Cardiac muscle cell (in vitro differentiated cells and primary cell): ENCODE measurements around the gene SLC25A25. TPM values are rescaled to one million over a fixed set of nuclear protein-coding genes. Genes with fewer than 3 reads are reported as not detected.

Experiments
- DNase-seq, 2 donors: peaks; one replicate each; pipeline versions ENCODE4 v3.0.0 to v3.0.0-alpha.2; 2010 to 2017; ENCODE audit warnings: low read depth in 1 of 2, low spot score in 1 of 2
- H3K27ac ChIP-seq: fragments of 200-600 bp; sonication (generic); 2 replicates; pipeline ENCODE4 v1.5.1; 2016
- H3K27me3 ChIP-seq: fragments of 200-600 bp; sonication (generic); 2 replicates; pipeline ENCODE4 v1.6.0; 2016; ENCODE audit warnings: control low read depth
- H3K36me3 ChIP-seq: fragments of 200-600 bp; sonication (generic); 2 replicates; pipeline ENCODE4 v1.5.1; 2016; ENCODE audit warnings: control low read depth
- H3K4me1 ChIP-seq: fragments of 200-600 bp; sonication (generic); 2 replicates; pipeline ENCODE4 v1.8.1; 2017; ENCODE audit warnings: low read depth, mild to moderate bottlenecking, mixed run types
- H3K4me3 ChIP-seq: fragments of 200-600 bp; sonication (generic); 2 replicates; pipeline ENCODE4 v1.5.1; 2016; ENCODE audit warnings: mild to moderate bottlenecking
- H3K9me3 ChIP-seq: fragments of 200-600 bp; sonication (generic); 2 replicates; pipeline ENCODE4 v1.5.1; 2017; ENCODE audit warnings: low read depth, mild to moderate bottlenecking, control low read depth
- CTCF ChIP-seq: IDR thresholded peaks from 2 replicates; pipeline ENCODE4 v1.5.1; 2012; ENCODE audit warnings: low read depth, mild to moderate bottlenecking, low read length
- polyA plus RNA-seq: library from polyadenylated mRNA; unstranded; fragments of >200 nt; fragmentation: Nextera tagmentation; extraction: Ambion mirVana; gene quantifications from 2 replicates; pipeline ENCODE4 v1.2.1, GENCODE V29; 2016
- total RNA-seq: library from RNA; depleted of rRNA; stranded (reverse); fragments of >200 nt; gene quantifications from 2 replicates; pipeline ENCODE4 v1.2.3, GENCODE V29; 2016

Gene SLC25A25
- total and polyA plus RNA-seq, 2 experiments from 2014 or later, result 9.1 to 15.8 TPM

- no peaks in the 10 kb centered on the region for H3K27me3 ChIP-seq
- H3K27ac ChIP-seq, result no peak overlapping the region
- no peaks in the 10 kb centered on the region for H3K9me3 ChIP-seq
- no peak for TF ChIP-seq CTCF
- peaks cover 15% of the 10 kb centered on the region for H3K4me1 ChIP-seq
- H3K4me3 ChIP-seq, result no peak overlapping the region
- DNase-seq, result no peak
- H3K36me3 ChIP-seq, result peaks cover 43% of the 10 kb centered on the region
Measured at GRCh38 chr9:128105538-128106175, 37.6 kb downstream of the SLC25A25 start.

DNA sequence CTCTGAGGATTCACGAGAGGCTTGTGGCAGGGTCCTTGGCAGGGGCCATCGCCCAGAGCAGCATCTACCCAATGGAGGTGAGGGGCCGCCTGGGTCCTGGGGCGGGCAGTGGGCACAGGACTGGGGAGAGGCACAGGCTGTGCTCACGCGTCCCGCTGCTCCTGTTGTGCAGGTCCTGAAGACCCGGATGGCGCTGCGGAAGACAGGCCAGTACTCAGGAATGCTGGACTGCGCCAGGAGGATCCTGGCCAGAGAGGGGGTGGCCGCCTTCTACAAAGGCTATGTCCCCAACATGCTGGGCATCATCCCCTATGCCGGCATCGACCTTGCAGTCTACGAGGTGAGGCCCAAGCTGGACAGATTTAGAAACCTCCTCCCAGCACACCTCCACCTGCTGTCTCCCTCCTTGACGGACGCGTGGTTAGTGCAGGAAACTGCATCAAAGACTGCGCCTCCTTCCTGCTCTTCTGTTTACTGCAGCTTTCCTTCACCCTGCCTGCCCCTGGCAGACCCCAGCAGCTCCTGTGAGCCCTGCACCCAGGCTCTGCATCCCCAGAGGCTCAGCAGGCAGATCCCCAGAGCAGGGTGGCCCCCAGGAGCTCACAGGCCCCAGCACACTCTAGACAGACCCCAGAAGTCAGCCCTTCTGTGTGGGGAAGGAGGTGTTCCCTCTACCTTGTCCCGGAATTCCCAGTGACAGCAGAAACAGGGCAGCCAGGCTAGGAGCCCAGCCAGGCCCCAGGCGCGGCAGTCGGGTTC lies 38.3 kb downstream of the SLC25A25 start:
- Histone ChIP-seq H3K36me3 (peaks cover 39% of the 10 kb centered on the region), H3K4me1 (peaks cover 19% of the 10 kb centered on the region), H3K27me3 (no peaks in the 10 kb centered on the region), H3K9me3 (no peaks in the 10 kb centered on the region), H3K4me3 (no peak overlapping the region), H3K27ac (no peak overlapping the region)
- no peak for TF ChIP-seq CTCF
- no peak for DNase-seq

DNA sequence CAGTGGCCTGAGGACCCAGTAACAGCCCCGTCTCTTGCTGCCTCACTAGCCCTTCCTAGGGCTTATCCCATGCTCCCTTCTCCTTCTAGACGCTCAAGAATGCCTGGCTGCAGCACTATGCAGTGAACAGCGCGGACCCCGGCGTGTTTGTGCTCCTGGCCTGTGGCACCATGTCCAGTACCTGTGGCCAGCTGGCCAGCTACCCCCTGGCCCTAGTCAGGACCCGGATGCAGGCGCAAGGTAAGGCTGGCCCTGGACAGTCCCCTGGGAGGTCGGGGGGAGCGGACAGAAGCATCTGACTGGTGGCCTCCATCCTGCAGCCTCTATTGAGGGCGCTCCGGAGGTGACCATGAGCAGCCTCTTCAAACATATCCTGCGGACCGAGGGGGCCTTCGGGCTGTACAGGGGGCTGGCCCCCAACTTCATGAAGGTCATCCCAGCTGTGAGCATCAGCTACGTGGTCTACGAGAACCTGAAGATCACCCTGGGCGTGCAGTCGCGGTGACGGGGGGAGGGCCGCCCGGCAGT lies 39.0 kb downstream of the SLC25A25 start:
- no peak for TF ChIP-seq CTCF
- Histone ChIP-seq H3K4me1 (peaks cover 19% of the 10 kb centered on the region), H3K9me3 (no peaks in the 10 kb centered on the region), H3K36me3 (peaks cover 38% of the 10 kb centered on the region), H3K27me3 (no peaks in the 10 kb centered on the region), H3K27ac (no peak overlapping the region), H3K4me3 (no peak overlapping the region)
- no peak for DNase-seq

DNA sequence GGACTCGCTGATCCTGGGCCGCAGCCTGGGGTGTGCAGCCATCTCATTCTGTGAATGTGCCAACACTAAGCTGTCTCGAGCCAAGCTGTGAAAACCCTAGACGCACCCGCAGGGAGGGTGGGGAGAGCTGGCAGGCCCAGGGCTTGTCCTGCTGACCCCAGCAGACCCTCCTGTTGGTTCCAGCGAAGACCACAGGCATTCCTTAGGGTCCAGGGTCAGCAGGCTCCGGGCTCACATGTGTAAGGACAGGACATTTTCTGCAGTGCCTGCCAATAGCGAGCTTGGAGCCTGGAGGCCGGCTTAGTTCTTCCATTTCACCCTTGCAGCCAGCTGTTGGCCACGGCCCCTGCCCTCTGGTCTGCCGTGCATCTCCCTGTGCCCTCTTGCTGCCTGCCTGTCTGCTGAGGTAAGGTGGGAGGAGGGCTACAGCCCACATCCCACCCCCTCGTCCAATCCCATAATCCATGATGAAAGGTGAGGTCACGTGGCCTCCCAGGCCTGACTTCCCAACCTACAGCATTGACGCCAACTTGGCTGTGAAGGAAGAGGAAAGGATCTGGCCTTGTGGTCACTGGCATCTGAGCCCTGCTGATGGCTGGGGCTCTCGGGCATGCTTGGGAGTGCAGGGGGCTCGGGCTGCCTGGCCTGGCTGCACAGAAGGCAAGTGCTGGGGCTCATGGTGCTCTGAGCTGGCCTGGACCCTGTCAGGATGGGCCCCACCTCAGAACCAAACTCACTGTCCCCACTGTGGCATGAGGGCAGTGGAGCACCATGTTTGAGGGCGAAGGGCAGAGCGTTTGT lies 39.6 kb downstream of the SLC25A25 start:
- no peak overlapping the region for H3K4me3 ChIP-seq
- H3K36me3 ChIP-seq, result peaks cover 34% of the 10 kb centered on the region
- DNase-seq, result no peak
- peaks cover 19% of the 10 kb centered on the region for H3K4me1 ChIP-seq
- no peaks in the 10 kb centered on the region for H3K9me3 ChIP-seq
- H3K27ac ChIP-seq, result peak overlapping the region; percentile 25
- no peak for TF ChIP-seq CTCF
- no peaks in the 10 kb centered on the region for H3K27me3 ChIP-seq

- Histone ChIP-seq H3K9me3 (no peaks in the 10 kb centered on the region), H3K4me3 (no peak overlapping the region), H3K4me1 (peaks cover 19% of the 10 kb centered on the region), H3K36me3 (peaks cover 33% of the 10 kb centered on the region), H3K27ac (peak overlapping the region; percentile 4), H3K27me3 (no peaks in the 10 kb centered on the region)
- DNase-seq, result no peak
- no peak for TF ChIP-seq CTCF
Measured at GRCh38 chr9:128108269-128109049, 40.4 kb downstream of the SLC25A25 start.
